Measurements from ENCODE around the gene CPXM1.
A peak's percentile ranks its signal among the peaks of the same experiment; 100 is the strongest.

CPXM1 gene

GRCh38 chr20:2763186-2763585, 37.2 kb downstream of the CPXM1 start:
- DNase-seq (ENCODE audit: low spot score), result no peak

- no peak for DNase-seq (ENCODE audit: low spot score)
These were observed 37.8 kb downstream of the CPXM1 start for GRCh38 chr20:2762578-2763131.

- DNase-seq (ENCODE audit: low spot score), result no peak
These were observed 38.5 kb downstream of the CPXM1 start for GRCh38 chr20:2761885-2762284.

GRCh38 chr20:2760952-2761305, 39.5 kb downstream of the CPXM1 start:
- DNase-seq (ENCODE audit: low spot score), result no peak

GRCh38 chr20:2760297-2760951, 40.0 kb downstream of the CPXM1 start:
- DNase-seq (ENCODE audit: low spot score), result no peak

GRCh38 chr20:2759603-2760296, 40.7 kb downstream of the CPXM1 start:
- no peak for DNase-seq (ENCODE audit: low spot score)

- no peak for DNase-seq (ENCODE audit: low spot score)
These were observed 41.3 kb downstream of the CPXM1 start for GRCh38 chr20:2759143-2759542.

- DNase-seq (ENCODE audit: low spot score), result no peak
These were observed 42.5 kb downstream of the CPXM1 start for GRCh38 chr20:2757969-2758368.

GRCh38 chr20:2757001-2757400, 43.4 kb downstream of the CPXM1 start:
- DNase-seq (ENCODE audit: low spot score), result no peak

GRCh38 chr20:2756056-2756611, 44.3 kb downstream of the CPXM1 start:
- DNase-seq (ENCODE audit: low spot score), result peak; percentile 83

- DNase-seq (ENCODE audit: low spot score), result no peak
These were observed 44.9 kb downstream of the CPXM1 start for GRCh38 chr20:2755451-2756055.

GRCh38 chr20:2754424-2754823, 46.0 kb downstream of the CPXM1 start:
- DNase-seq (ENCODE audit: low spot score), result no peak

- no peak for DNase-seq (ENCODE audit: low spot score)
These were observed 46.9 kb downstream of the CPXM1 start for GRCh38 chr20:2753461-2754040.

- DNase-seq (ENCODE audit: low spot score), result peak; percentile 94
These were observed 47.6 kb downstream of the CPXM1 start for GRCh38 chr20:2752567-2753460.

- peak; percentile 88 for DNase-seq (ENCODE audit: low spot score)
These were observed 48.4 kb downstream of the CPXM1 start for GRCh38 chr20:2751878-2752566.

GRCh38 chr20:2751347-2751877, 49.0 kb downstream of the CPXM1 start:
- DNase-seq (ENCODE audit: low spot score), result peak; percentile 80

GRCh38 chr20:2750491-2751251, 49.8 kb downstream of the CPXM1 start:
- peak; percentile 91 for DNase-seq (ENCODE audit: low spot score)

- no peak for DNase-seq (ENCODE audit: low spot score)
These were observed 50.4 kb downstream of the CPXM1 start for GRCh38 chr20:2749951-2750490.

- DNase-seq (ENCODE audit: low spot score), result no peak
These were observed 51.0 kb downstream of the CPXM1 start for GRCh38 chr20:2749343-2749950.

Measured in HuH-7.5 (cell line).